Measurements from ENCODE around the gene NPC1L1. TPM values are rescaled to one million over a fixed set of nuclear protein-coding genes. Genes with fewer than 3 reads are reported as not detected.

Gene NPC1L1
- total and polyA plus RNA-seq, 2 of the 13 experiments (the other 11 are each of a cell fraction or from before 2014, with no cell fraction given), result 4.8 to 14.5 TPM

DNA sequence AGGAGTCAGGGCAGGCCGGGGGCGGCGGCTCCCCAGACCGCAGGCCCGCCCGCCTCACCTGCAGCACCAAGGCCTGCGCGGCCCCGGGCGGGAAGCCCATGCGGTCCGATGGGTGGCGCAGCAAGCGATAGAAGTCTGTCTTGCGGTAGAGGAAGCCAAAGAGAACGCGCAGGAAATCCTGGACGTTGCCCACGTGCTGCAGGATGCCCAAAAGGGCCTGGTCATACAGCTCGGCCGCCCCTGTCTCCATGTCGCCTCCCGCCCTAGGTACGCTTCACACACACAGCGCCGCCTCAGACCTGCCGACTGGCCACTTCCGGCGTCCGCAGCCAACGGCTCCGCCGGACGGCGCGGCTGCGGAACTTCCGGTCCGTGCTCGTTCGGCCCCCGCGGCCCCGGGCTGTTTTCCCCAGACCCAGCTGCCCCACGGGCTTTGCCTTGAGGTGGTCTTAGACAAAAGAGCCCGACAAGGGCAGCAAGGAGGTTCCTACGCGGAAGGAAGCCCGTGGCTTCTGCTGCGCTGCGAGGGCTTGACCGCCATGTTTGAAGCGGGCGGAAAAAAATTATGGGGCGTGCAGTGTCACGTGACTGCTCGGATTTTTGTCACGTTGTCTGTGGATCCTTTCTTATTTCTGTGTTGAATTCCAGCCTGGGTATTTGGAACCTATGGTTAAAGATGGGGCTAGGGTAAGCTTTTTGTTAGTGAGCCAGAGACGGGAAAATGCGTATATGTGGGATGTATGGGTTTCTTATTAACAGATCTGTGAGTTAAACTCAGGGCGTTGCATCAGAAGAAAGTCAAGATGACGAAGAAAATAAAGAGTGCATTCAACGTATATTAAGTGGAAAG is 50.6 kb downstream of the NPC1L1 start, which contains the start of gene NUDCD3 (continued):
- TF ChIP-seq, protein P1, sequence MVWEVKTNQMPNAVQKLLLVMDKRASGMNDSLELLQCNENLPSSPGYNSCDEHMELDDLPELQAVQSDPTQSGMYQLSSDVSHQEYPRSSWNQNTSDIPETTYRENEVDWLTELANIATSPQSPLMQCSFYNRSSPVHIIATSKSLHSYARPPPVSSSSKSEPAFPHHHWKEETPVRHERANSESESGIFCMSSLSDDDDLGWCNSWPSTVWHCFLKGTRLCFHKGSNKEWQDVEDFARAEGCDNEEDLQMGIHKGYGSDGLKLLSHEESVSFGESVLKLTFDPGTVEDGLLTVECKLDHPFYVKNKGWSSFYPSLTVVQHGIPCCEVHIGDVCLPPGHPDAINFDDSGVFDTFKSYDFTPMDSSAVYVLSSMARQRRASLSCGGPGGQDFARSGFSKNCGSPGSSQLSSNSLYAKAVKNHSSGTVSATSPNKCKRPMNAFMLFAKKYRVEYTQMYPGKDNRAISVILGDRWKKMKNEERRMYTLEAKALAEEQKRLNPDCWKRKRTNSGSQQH (CRISPR knock-in tag; IDR thresholded peaks at IDR 0.05; ENCODE audit: low read depth), result peak; percentile 86; the same call in 1 of the 2 replicates
- TF ChIP-seq ZFP90 (CRISPR knock-in tag; IDR thresholded peaks at IDR 0.05; ENCODE audit: borderline replicate concordance), result no peak; the same call in 1 of the 2 replicates
- no peak for TF ChIP-seq ZBTB1 (CRISPR knock-in tag; IDR thresholded peaks at IDR 0.05; ENCODE audit: borderline replicate concordance)
- TF ChIP-seq ZBTB26 (CRISPR knock-in tag; IDR thresholded peaks at IDR 0.05; ENCODE audit: borderline replicate concordance), result 0 out of 2 replicates have a peak, but pooled peaks have one; percentile 43
- TF ChIP-seq ZNF280B (CRISPR knock-in tag; IDR thresholded peaks at IDR 0.05; ENCODE audit: borderline replicate concordance), result no peak
- peak; percentile 59; the same call in 1 of the 2 replicates for TF ChIP-seq NFIC (IDR thresholded peaks at IDR 0.05; ENCODE audit: low read length)
- no peak for TF ChIP-seq JARID2 (CRISPR knock-in tag; IDR thresholded peaks at IDR 0.05; ENCODE audit: insufficient replicate concordance)
- peak; percentile 85; the same call in 1 of the 2 replicates for TF ChIP-seq SPEN (CRISPR knock-in tag; IDR thresholded peaks at IDR 0.05; ENCODE audit: low read depth)
- peak; percentile 90 for TF ChIP-seq KDM5B (CRISPR knock-in tag; IDR thresholded peaks at IDR 0.05; ENCODE audit: borderline replicate concordance)
- TF ChIP-seq MED8 (CRISPR knock-in tag; IDR thresholded peaks at IDR 0.05; ENCODE audit: insufficient replicate concordance), result peak; percentile 33
- TF ChIP-seq NBN (conservative IDR thresholded peaks at IDR 0.05), result no peak
- TF ChIP-seq PAXIP1 (CRISPR knock-in tag; conservative IDR thresholded peaks at IDR 0.05), result no peak; the same call in none of the 2 replicates
- 0 out of 2 replicates have a peak, but pooled peaks have one; percentile 37 for TF ChIP-seq NFATC3 (CRISPR knock-in tag; IDR thresholded peaks at IDR 0.05)
- TF ChIP-seq SNAPC5 (CRISPR knock-in tag; IDR thresholded peaks at IDR 0.05; ENCODE audit: borderline replicate concordance), result no peak
- peak; percentile 78; the same call in 1 of the 2 replicates for TF ChIP-seq ZNF772 (CRISPR knock-in tag; IDR thresholded peaks at IDR 0.05)
- TF ChIP-seq ZFX (CRISPR knock-in tag; IDR thresholded peaks at IDR 0.05; ENCODE audit: low read depth), result peak; percentile 99
- TF ChIP-seq KLF9 (CRISPR knock-in tag; IDR thresholded peaks at IDR 0.05; ENCODE audit: low read depth), result no peak
- 0 out of 2 replicates have a peak, but pooled peaks have one; percentile 28 for TF ChIP-seq FOXA3 (CRISPR knock-in tag; IDR thresholded peaks at IDR 0.05)
- no peak; the same call in 1 of the 2 replicates for TF ChIP-seq ZNF484 (CRISPR knock-in tag; IDR thresholded peaks at IDR 0.05; ENCODE audit: borderline replicate concordance, low read depth)

All from HepG2 (cell line).